GM12873 (cell line): ENCODE data around the gene RBBP8.

Source experiments
- TF ChIP-seq, protein P1 (sequence below): IDR thresholded peaks from 2 replicates; pipeline ENCODE4 v1.5.1; 2012; ENCODE audit warnings: low read depth, mild to moderate bottlenecking, moderate library complexity, low read length, control low read depth; ENCODE audit not compliant: insufficient read depth; ENCODE audit errors: missing control alignments

RBBP8 gene

DNA sequence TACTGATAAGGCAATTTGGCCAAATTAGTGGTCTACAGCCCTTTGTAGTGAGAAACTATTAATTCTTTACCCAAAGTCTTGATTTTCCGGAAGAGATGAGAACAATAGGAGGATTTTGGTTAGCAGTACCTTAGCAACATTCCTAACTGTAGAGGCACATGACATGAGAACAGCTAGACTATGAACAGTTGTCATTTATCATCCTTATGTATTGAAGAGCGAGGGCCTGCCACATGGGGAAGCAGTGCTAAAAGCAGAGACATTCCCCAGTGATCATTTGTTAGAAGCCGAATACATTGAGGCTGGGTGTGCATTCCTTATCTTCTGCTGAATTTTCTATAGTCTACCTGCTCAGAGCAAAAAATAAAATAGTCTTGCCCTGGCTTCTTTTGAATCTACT is 65.2 kb downstream of the RBBP8 start:
- TF ChIP-seq, protein P1, sequence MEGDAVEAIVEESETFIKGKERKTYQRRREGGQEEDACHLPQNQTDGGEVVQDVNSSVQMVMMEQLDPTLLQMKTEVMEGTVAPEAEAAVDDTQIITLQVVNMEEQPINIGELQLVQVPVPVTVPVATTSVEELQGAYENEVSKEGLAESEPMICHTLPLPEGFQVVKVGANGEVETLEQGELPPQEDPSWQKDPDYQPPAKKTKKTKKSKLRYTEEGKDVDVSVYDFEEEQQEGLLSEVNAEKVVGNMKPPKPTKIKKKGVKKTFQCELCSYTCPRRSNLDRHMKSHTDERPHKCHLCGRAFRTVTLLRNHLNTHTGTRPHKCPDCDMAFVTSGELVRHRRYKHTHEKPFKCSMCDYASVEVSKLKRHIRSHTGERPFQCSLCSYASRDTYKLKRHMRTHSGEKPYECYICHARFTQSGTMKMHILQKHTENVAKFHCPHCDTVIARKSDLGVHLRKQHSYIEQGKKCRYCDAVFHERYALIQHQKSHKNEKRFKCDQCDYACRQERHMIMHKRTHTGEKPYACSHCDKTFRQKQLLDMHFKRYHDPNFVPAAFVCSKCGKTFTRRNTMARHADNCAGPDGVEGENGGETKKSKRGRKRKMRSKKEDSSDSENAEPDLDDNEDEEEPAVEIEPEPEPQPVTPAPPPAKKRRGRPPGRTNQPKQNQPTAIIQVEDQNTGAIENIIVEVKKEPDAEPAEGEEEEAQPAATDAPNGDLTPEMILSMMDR, result no peak

DNA sequence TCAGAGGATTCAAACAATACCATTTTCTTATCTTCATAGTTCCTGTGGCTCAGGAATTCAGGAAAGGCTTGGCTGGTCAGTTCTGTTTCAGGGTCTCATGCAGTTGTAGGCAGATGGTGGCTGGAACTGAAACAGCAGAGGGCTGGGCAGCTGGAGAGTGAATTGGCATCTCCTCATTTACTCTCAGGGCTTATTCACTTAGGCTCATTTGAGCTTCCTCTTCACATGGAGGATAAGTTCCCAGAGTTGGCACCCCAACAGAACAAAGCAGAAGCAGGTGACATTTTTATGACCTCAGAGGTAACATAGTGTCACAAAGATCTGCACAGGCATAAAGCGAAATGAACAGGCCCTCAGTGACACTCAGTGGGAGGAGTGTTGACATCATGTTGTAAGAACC is 66.1 kb downstream of the RBBP8 start:
- TF ChIP-seq, protein P1, result no peak

DNA sequence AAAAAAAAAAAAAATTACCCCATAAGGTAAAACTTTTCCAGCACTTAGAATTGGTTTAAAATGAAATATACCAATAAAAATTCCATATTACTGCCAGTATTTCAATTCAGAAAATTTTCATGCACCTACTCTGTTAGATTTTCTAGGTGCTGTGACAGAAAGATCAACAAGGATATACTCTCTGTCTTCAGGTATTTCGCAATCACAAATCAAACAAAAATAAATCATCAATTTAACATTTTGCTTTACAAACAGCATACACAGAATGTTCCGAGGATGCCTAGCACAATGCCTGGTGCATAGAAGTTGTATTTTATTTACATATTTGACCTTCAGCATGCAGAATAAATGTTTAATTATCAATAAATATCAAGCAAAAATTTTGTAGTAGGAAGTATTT is 66.5 kb downstream of the RBBP8 start:
- TF ChIP-seq, protein P1, result no peak

DNA sequence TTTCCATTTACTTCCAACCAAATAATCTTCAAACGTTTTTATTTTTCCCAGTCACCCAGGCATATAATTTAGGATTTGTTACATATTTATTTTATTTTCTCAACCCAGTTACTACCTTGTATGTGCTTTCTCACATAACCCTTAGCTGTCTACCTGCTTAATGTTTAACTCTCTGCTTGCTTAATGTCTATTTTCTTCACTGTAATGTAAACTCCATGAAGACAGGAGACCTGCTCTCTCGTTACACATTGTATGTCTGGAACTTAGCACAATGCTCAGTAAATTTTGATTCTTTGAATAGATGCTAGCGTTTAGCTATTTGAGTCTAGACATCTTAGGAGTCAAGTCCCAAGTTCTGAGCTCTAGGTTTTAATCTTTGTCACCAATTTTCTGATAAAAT is 70.2 kb downstream of the RBBP8 start:
- TF ChIP-seq, protein P1, result no peak

DNA sequence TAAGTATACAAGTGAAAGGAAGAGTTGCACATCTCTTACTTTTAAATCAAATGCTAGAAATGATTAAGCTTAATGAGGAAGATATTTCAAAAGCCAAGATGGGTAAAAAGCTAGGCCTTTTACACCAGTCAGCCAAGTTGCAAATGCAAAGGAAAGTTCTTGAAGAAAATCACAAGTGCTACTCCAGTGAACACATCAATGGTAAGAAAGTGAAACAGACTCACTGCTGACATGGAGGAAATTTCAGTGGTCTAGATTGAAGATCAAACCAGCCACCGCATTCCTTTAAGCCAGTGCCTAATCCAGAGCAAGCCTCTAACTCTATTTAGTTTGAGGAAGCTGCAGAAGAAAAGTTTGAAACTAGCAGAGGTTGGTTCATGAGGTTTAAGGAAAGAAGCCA is 79.1 kb downstream of the RBBP8 start:
- TF ChIP-seq, protein P1, result no peak

DNA sequence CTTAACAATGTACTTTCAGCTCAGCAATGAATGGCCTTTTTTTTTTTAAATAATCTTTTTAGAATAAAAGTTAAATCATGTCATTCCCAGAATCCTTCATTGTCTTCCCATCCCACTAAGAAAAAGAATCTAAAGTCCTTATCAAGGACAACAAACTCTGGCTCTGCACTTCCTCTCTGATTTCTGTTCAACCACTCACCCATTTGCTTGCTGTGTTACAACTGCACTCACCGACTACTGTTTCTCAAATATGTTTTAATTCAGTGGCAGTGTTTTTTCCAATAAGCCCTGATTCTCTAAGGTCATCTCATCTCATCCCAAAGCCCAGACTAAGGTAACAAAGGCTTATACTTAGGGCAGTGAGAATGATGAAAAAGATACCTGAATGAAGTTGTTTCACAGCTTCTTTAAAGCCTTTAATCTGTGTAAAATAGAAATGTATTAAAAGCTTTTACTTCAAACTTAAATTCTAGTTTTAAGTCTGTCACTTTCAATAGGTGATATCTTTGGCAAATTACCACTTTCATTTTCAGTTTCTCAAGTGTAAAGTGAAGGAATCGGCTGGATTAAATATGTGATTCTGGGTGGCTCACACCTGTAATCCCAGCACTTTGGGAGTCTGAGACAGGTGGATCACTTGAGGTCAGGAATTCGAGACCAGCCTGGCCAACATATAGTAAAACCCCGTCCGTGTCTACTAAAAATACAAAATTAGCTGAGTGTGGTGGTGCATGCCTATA is 87.6 kb downstream of the RBBP8 start:
- TF ChIP-seq, protein P1, result no peak

DNA sequence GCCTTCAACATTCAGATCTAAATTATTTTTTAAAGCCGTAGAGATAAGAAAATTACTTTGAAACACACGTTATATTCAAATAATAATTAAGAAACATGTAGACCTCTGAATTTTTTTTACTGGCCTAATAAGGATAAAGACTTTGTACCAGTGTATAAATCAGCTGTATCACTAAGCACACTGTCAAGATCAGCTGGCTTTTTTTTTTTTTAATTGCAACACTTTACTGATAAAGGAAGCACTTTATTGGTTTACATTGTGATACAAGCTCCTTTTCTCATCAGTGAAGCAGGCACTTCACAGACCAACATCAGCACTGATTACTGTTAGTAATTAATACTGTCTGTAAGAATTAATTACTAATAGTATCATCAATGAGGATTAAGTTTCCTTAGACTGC is 88.5 kb downstream of the RBBP8 start:
- TF ChIP-seq, protein P1, result no peak
